Keratinocyte (primary cell): ENCODE data around the gene GASK1A. TPM values are rescaled to one million over a fixed set of nuclear protein-coding genes. Genes with fewer than 3 reads are reported as not detected.

ENCODE experiments used
- DNase-seq: peaks from one replicate; pipeline ENCODE4 v3.0.0-alpha.2; 2011; ENCODE audit warnings: low read depth, missing footprints, low spot score
- FAIRE-seq: peaks from 2 replicates; lab custom pipeline; 2011; peaks lifted over from hg19 to GRCh38; lab: Jason Lieb, UNC
- H2AFZ ChIP-seq: 2 replicates; pipeline ENCODE4 v1.6.0; 2012; ENCODE audit warnings: low read length, control low read depth, inconsistent platforms; ENCODE audit not compliant: control insufficient read depth
- H3K27ac ChIP-seq: 2 replicates; pipeline ENCODE4 v1.5.1; 2011; ENCODE audit warnings: low read length; ENCODE audit not compliant: control insufficient read depth, insufficient read depth
- H3K27me3 ChIP-seq: 3 replicates; pipeline ENCODE4 v1.6.0; 2011; ENCODE audit warnings: low read length; ENCODE audit not compliant: control insufficient read depth, insufficient read depth; ENCODE audit errors: extremely low read depth
- H3K36me3 ChIP-seq, 2 experiments: 2 replicates in 1 of 2; 3 replicates in 1 of 2; pipeline ENCODE4 v1.5.1; 2011; ENCODE audit warnings: low read length in 2 of 2, mild to moderate bottlenecking in 1 of 2; ENCODE audit not compliant: control insufficient read depth in 2 of 2, insufficient read depth in 2 of 2; ENCODE audit errors: extremely low read depth in 1 of 2
- H3K4me1 ChIP-seq: 3 replicates; pipeline ENCODE4 v1.5.1; 2011; ENCODE audit warnings: low read length; ENCODE audit not compliant: control insufficient read depth, insufficient read depth; ENCODE audit errors: extremely low read depth
- H3K4me2 ChIP-seq: 3 replicates; pipeline ENCODE4 v1.6.0; 2011; ENCODE audit warnings: low read depth, low read length; ENCODE audit not compliant: control insufficient read depth, insufficient read depth; ENCODE audit errors: extremely low read depth
- H3K4me3 ChIP-seq, 3 experiments: fragments of 200-600 bp in 1 of 3; sonication (generic) in 1 of 3; 2 replicates in 2 of 3; 3 replicates in 1 of 3; pipeline ENCODE4 v1.5.1; 2011 to 2016; ENCODE audit warnings: low read length in 3 of 3, mild to moderate bottlenecking in 3 of 3, control low read depth in 2 of 3, inconsistent platforms in 1 of 3, low read depth in 1 of 3, mixed read lengths in 1 of 3, mixed run types in 1 of 3, moderate library complexity in 1 of 3; ENCODE audit not compliant: control insufficient read depth in 2 of 3, insufficient read depth in 2 of 3; ENCODE audit errors: extremely low read depth in 1 of 3
- H3K79me2 ChIP-seq: 2 replicates; pipeline ENCODE4 v1.6.0; 2012; ENCODE audit warnings: low read length; ENCODE audit not compliant: control insufficient read depth, insufficient read depth
- H3K9ac ChIP-seq: 3 replicates; pipeline ENCODE4 v1.6.0; 2011; ENCODE audit warnings: low read length; ENCODE audit not compliant: control insufficient read depth, insufficient read depth; ENCODE audit errors: extremely low read depth
- H3K9me1 ChIP-seq: 3 replicates; pipeline ENCODE4 v1.6.0; 2011; ENCODE audit warnings: low read length; ENCODE audit not compliant: control insufficient read depth, insufficient read depth; ENCODE audit errors: extremely low read depth
- H3K9me3 ChIP-seq: 2 replicates; pipeline ENCODE4 v1.5.1; 2012; ENCODE audit warnings: low read depth, low read length; ENCODE audit not compliant: control insufficient read depth
- H4K20me1 ChIP-seq: 3 replicates; pipeline ENCODE4 v1.6.0; 2011; ENCODE audit warnings: low read length; ENCODE audit not compliant: control insufficient read depth, insufficient read depth; ENCODE audit errors: extremely low read depth
- CTCF ChIP-seq, 3 experiments: IDR thresholded peaks in 1 of 3; conservative IDR thresholded peaks in 1 of 3; optimal IDR thresholded peaks in 1 of 3; 2 replicates in 2 of 3; 3 replicates in 1 of 3; pipeline versions ENCODE3 to v1.5.1; 2011; ENCODE audit warnings: low read length in 3 of 3, mild to moderate bottlenecking in 3 of 3, moderate library complexity in 2 of 3, control low read depth in 1 of 3, inconsistent platforms in 1 of 3; ENCODE audit not compliant: insufficient read depth in 2 of 3; ENCODE audit errors: extremely low read depth in 1 of 3
- EZH2 ChIP-seq: IDR thresholded peaks from one replicate; pipeline ENCODE4 v1.6.1; 2012; ENCODE audit warnings: inconsistent platforms, mild to moderate bottlenecking, low read length, moderate library complexity
- dilution Hi-C: fragments of 300-500 bp; cut with MboI; formaldehyde crosslinking; loops from one replicate; pipeline ENCODE4 v1.7.0; 2020; ENCODE audit warnings: low sequenced_read_pairs; ENCODE audit not compliant: extremely low pct_ligation_motif_present
- polyA plus RNA-seq, 5 experiments: library from polyadenylated mRNA; depleted of rRNA in 3 of 5; stranded (reverse) in 3 of 5; stranded (forward) in 1 of 5; unstranded in 1 of 5; fragments of >200 nt; gene quantifications; 1 replicate in 1 of 5; 2 replicates in 3 of 5; 3 replicates in 1 of 5; pipeline versions ENCODE4 v1.2.1 to v1.2.3, GENCODE V29; 2011 to 2012; ENCODE audit warnings: missing spikeins in 2 of 5, low read depth in 1 of 5, low replicate concordance in 1 of 5

Gene GASK1A
- polyA plus RNA-seq, 1 donor (not counting 4 experiments of a cell fraction or from before 2014, with no cell fraction given) = 0.30 TPM

DNA sequence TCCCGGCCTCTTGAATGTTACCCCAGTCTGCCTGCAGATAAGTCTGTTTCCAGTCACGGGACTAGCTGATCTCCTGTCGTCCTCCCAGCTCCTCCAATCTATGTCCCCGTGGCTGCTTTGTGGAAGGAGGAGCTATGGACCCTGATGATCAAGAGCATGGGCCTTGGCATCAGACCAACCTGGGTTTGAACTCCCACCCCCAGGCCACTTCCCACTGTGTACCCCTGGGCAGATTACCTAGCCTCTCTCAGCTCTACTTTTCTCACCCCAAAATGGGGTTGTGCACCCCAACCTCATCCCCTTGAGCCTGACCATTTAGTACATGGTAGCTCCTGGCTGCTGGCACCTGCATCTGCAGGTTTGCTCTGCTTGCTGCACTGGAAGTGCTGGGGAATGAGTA, 55.8 kb downstream of the GASK1A start:
- Histone ChIP-seq H3K79me2 (no peaks in the 10 kb centered on the region), H4K20me1 (no peaks in the 10 kb centered on the region), H3K27me3 (no peaks in the 10 kb centered on the region), H3K9me1 (no peaks in the 10 kb centered on the region), H2AFZ (no peak overlapping the region), H3K4me2 (no peak overlapping the region), H3K9me3 (no peaks in the 10 kb centered on the region), H3K36me3 (no peaks in the 10 kb centered on the region), H3K4me3 (no peak overlapping the region), H3K27ac (no peak overlapping the region), H3K9ac (no peak overlapping the region), H3K4me1 (no peaks in the 10 kb centered on the region)
- FAIRE-seq (no peak), DNase-seq (no peak)
- TF ChIP-seq CTCF (optimal IDR thresholded peaks at IDR 0.05 in 1 of 3, IDR thresholded peaks at IDR 0.05 in 1 of 3, conservative IDR thresholded peaks at IDR 0.05 in 1 of 3; ENCODE audit: extremely low read depth in 1 of 3, insufficient read depth in 2 of 3, low read length in 3 of 3) = no peak
- TF ChIP-seq EZH2 = no peak
- dilution Hi-C loops = no loop called here

- Histone ChIP-seq H2AFZ (no peak overlapping the region), H3K36me3 (no peaks in the 10 kb centered on the region), H3K27ac (no peak overlapping the region), H3K79me2 (no peaks in the 10 kb centered on the region), H3K9me1 (no peaks in the 10 kb centered on the region), H4K20me1 (no peaks in the 10 kb centered on the region), H3K4me3 (no peak overlapping the region), H3K4me1 (no peaks in the 10 kb centered on the region), H3K4me2 (no peak overlapping the region), H3K9me3 (no peaks in the 10 kb centered on the region), H3K27me3 (no peaks in the 10 kb centered on the region), H3K9ac (no peak overlapping the region)
- DNase-seq (no peak), FAIRE-seq (no peak)
- dilution Hi-C loops = no loop called here
- TF ChIP-seq CTCF (optimal IDR thresholded peaks at IDR 0.05 in 1 of 3, IDR thresholded peaks at IDR 0.05 in 1 of 3, conservative IDR thresholded peaks at IDR 0.05 in 1 of 3; ENCODE audit: extremely low read depth in 1 of 3, insufficient read depth in 2 of 3, low read length in 3 of 3) = no peak
- no peak for TF ChIP-seq EZH2
These were observed 56.8 kb downstream of the GASK1A start for GRCh38 chr3:43035801-43036365.
